HCT116 (cell line): ENCODE data around the gene XYLT1. TPM values are rescaled to one million over a fixed set of nuclear protein-coding genes. Genes with fewer than 3 reads are reported as not detected.

ENCODE experiments used
- ATAC-seq: fragments of 200-7000 bp; cut with Tn5 transposase; 2 replicates; pipeline ENCODE4 v1.9.1; 2020; ENCODE audit warnings: mild to moderate bottlenecking, moderate library complexity
- BruUV-seq: library from RNA; stranded (reverse); fragments of 400-500 nt; replicated peaks from 2 replicates; lab custom pipeline; 2021; lab: Mats Ljungman, UMichigan
- CTCF ChIA-PET: fragments of 300-600 bp; sonication (Branson Sonifier 250); formaldehyde crosslinking; loops from one replicate; lab custom pipeline; 2021; ENCODE audit warnings: antibody characterized with exemption; lab: Charles Lee
- POLR2A ChIA-PET: fragments of 300-600, 350-600 bp; sonication (Branson Sonifier 250); formaldehyde crosslinking; loops from one replicate; lab custom pipeline; 2021; ENCODE audit warnings: antibody characterized with exemption; lab: Charles Lee
- RAD21 ChIA-PET, 2 experiments: fragments of 300-600 bp; sonication (Branson Sonifier 250); formaldehyde crosslinking; loops; one replicate each; lab custom pipeline; 2023; ENCODE audit warnings: low total read pairs in 2 of 2; ENCODE audit not compliant: uncharacterized antibody in 2 of 2, unreplicated experiment in 2 of 2, low non-redundant PET in 1 of 2; lab: Charles Lee
- DNase-seq: peaks from one replicate; pipeline ENCODE4 v3.0.0-alpha.2; 2010; ENCODE audit warnings: low read depth, low spot score
- H2AFZ ChIP-seq: fragments of 200-600 bp; shearing (Covaris generic), sonication (generic); 2 replicates; pipeline ENCODE4 v1.6.1; 2017; ENCODE audit warnings: low read depth, mixed run types, mixed read lengths, antibody characterized with exemption, low read length; ENCODE audit not compliant: poor library complexity, severe bottlenecking
- H3K27ac ChIP-seq: 2 replicates; pipeline ENCODE4 v1.5.1; 2012; ENCODE audit warnings: low read depth, low read length
- H3K27me3 ChIP-seq: fragments of 200-600 bp; sonication (generic); 2 replicates; pipeline ENCODE4 v1.6.1; 2016; ENCODE audit warnings: mixed run types, low read length, mixed read lengths; ENCODE audit not compliant: insufficient read depth
- H3K36me3 ChIP-seq, 2 experiments: fragments of 200-500 bp in 1 of 2; fragments of 200-600 bp in 1 of 2; sonication (Bioruptor generic) in 1 of 2; sonication (generic) in 1 of 2; 2 replicates each; pipeline versions ENCODE4 v1.5.1 to v1.6.1; 2014 to 2016; ENCODE audit warnings: low read length in 2 of 2, inconsistent platforms in 1 of 2, mixed read lengths in 1 of 2, mixed run types in 1 of 2; ENCODE audit not compliant: insufficient read depth in 2 of 2, control insufficient read depth in 1 of 2
- H3K4me1 ChIP-seq, 2 experiments: fragments of 200-600 bp in 1 of 2; sonication (generic) in 1 of 2; 2 replicates each; pipeline versions ENCODE4 v1.5.1 to v1.6.1; 2012 to 2017; ENCODE audit warnings: low read length in 2 of 2, inconsistent platforms in 1 of 2, mild to moderate bottlenecking in 1 of 2, mixed read lengths in 1 of 2, mixed run types in 1 of 2, moderate library complexity in 1 of 2; ENCODE audit not compliant: insufficient read depth in 2 of 2, control insufficient read depth in 1 of 2
- H3K4me2 ChIP-seq: fragments of 200-600 bp; sonication (generic); 2 replicates; pipeline ENCODE4 v1.6.1; 2017; ENCODE audit warnings: mixed run types, low read length, mixed read lengths
- H3K4me3 ChIP-seq, 2 experiments: fragments of 200-600 bp in 1 of 2; sonication (generic) in 1 of 2; replicated peaks in 1 of 2; 2 replicates each; pipeline ENCODE4 v1.5.1; 2011 to 2016; ENCODE audit warnings: low read length in 2 of 2, control low read depth in 1 of 2, low read depth in 1 of 2, mild to moderate bottlenecking in 1 of 2, mixed read lengths in 1 of 2, mixed run types in 1 of 2
- H3K79me2 ChIP-seq: fragments of 200-600 bp; sonication (generic); 2 replicates; pipeline ENCODE4 v1.6.1; 2017; ENCODE audit warnings: mild to moderate bottlenecking, mixed run types, low read length, moderate library complexity, mixed read lengths; ENCODE audit not compliant: insufficient read depth
- H3K9ac ChIP-seq: fragments of 200-600 bp; sonication (generic); 2 replicates; pipeline ENCODE4 v1.6.1; 2016; ENCODE audit warnings: low read length, mixed read lengths
- H3K9me2 ChIP-seq: fragments of 200-600 bp; sonication (generic), shearing (Covaris generic); 2 replicates; pipeline ENCODE4 v1.6.1; 2017; ENCODE audit warnings: mixed run types, mild to moderate bottlenecking, moderate library complexity; ENCODE audit not compliant: insufficient read depth
- H3K9me3 ChIP-seq, 2 experiments: fragments of 200-500 bp in 1 of 2; fragments of 200-600 bp in 1 of 2; sonication (Bioruptor generic) in 1 of 2; sonication (generic) in 1 of 2; 2 replicates each; pipeline ENCODE4 v1.6.1; 2014 to 2017; ENCODE audit warnings: low read length in 2 of 2, mixed read lengths in 2 of 2, inconsistent platforms in 1 of 2, low read depth in 1 of 2, mild to moderate bottlenecking in 1 of 2, mixed run types in 1 of 2, moderate library complexity in 1 of 2; ENCODE audit not compliant: control insufficient read depth in 1 of 2, insufficient read depth in 1 of 2
- H4K20me1 ChIP-seq: fragments of 200-600 bp; sonication (generic), shearing (Covaris generic); 2 replicates; pipeline ENCODE4 v1.6.1; 2017; ENCODE audit warnings: mixed run types, mild to moderate bottlenecking, moderate library complexity; ENCODE audit not compliant: insufficient read depth
- ATF3 ChIP-seq: IDR thresholded peaks from 2 replicates; pipeline ENCODE4 v1.6.1; 2012
- CTCF ChIP-seq, 3 experiments: fragments of 200-600 bp in 1 of 3; sonication (generic) in 1 of 3; IDR thresholded peaks in 2 of 3; conservative IDR thresholded peaks in 1 of 3; 2 replicates each; pipeline ENCODE4 v1.5.1; 2012 to 2017; ENCODE audit warnings: low read depth in 2 of 3, low read length in 2 of 3, antibody characterized with exemption in 1 of 3, borderline replicate concordance in 1 of 3, control low read depth in 1 of 3, mild to moderate bottlenecking in 1 of 3, mixed read lengths in 1 of 3, mixed run types in 1 of 3, moderate library complexity in 1 of 3; ENCODE audit not compliant: insufficient read depth in 1 of 3
- ELF1 ChIP-seq: IDR thresholded peaks from 2 replicates; pipeline ENCODE4 v1.6.1; 2012; ENCODE audit warnings: low read depth, borderline replicate concordance
- FOSL1 ChIP-seq: IDR thresholded peaks from 2 replicates; pipeline ENCODE4 v1.6.1; 2012; ENCODE audit warnings: low read depth
- RAD21 ChIP-seq: IDR thresholded peaks from 2 replicates; pipeline ENCODE4 v1.6.1; 2012; ENCODE audit warnings: low read depth, mild to moderate bottlenecking
- SIN3A ChIP-seq: IDR thresholded peaks from 2 replicates; pipeline ENCODE4 v1.6.1; 2012; ENCODE audit warnings: low read depth
- SP1 ChIP-seq: IDR thresholded peaks from 2 replicates; pipeline ENCODE4 v1.6.1; 2012; ENCODE audit warnings: low read depth
- YY1 ChIP-seq: IDR thresholded peaks from 2 replicates; pipeline ENCODE4 v1.6.1; 2011; ENCODE audit warnings: low read length, low read depth, moderate library complexity, mild to moderate bottlenecking; ENCODE audit not compliant: insufficient replicate concordance; ENCODE audit errors: extremely low read depth
- ZBTB33 ChIP-seq: IDR thresholded peaks from 2 replicates; pipeline ENCODE4 v1.6.1; 2011; ENCODE audit warnings: mild to moderate bottlenecking, low read length, moderate library complexity; ENCODE audit not compliant: insufficient replicate concordance; ENCODE audit errors: extremely low read depth
- ZFX ChIP-seq: fragments of 450-650 bp; IDR thresholded peaks from 2 replicates; pipeline ENCODE4 v1.6.1; 2017
- ZNF274 ChIP-seq: fragments of 200-500 bp; sonication (Bioruptor generic); IDR thresholded peaks from 2 replicates; pipeline ENCODE4 v1.6.1; 2014; ENCODE audit warnings: mild to moderate bottlenecking, low read depth, low read length, inconsistent platforms
- intact Hi-C: fragments of 100-400 bp; cut with micrococcal nuclease; formaldehyde crosslinking; loops from 2 replicates; pipeline ENCODE4 v1.10.0; 2022
- total RNA-seq: library from RNA; stranded (reverse); gene quantifications from one replicate; pipeline ENCODE4 v1.2.1, GENCODE V29; 2021; ENCODE audit not compliant: unreplicated experiment

The XYLT1 gene
- total RNA-seq, 1 experiment from 2014 or later: 4.5 TPM

GRCh38 chr16:17212606-17213005, 258.2 kb downstream of the XYLT1 start:
- H3K9me2 ChIP-seq: no peaks in the 10 kb centered on the region
- ChIA-PET RAD21 (no interaction called here), POLR2A (no interaction called here), CTCF (interaction anchor here (1.0 kb wide), 1 partner anchor 255 kb away, joined by 4 read pairs; no protein-coding TSS in a partner anchor)
- no peaks in the 10 kb centered on the region for H4K20me1 ChIP-seq
- no peak overlapping the region for H3K4me2 ChIP-seq
- no peak overlapping the region for H2AFZ ChIP-seq
- ATAC-seq: no peak
- H3K27me3 ChIP-seq: no peaks in the 10 kb centered on the region
- no peak overlapping the region for H3K9ac ChIP-seq
- no peaks in the 10 kb centered on the region for H3K4me1 ChIP-seq
- H3K9me3 ChIP-seq: peaks cover 0 to 5% of the 10 kb centered on the region in 2 experiments; a peak in 1 of 4 replicates
- H3K79me2 ChIP-seq: no peaks in the 10 kb centered on the region
- no peak for DNase-seq
- intact Hi-C loops: loop anchor here (5.0 to 10.0 kb wide), 2 partner anchors 255 to 362 kb away; no protein-coding TSS in a partner anchor
- H3K4me3 ChIP-seq: no peak overlapping the region
- TF ChIP-seq RAD21: no peak
- TF ChIP-seq ELF1: no peak
- no peak for TF ChIP-seq ZNF274
- TF ChIP-seq FOSL1: no peak
- no peak for TF ChIP-seq YY1
- TF ChIP-seq SP1: no peak
- TF ChIP-seq SIN3A: no peak
- no peak for TF ChIP-seq ZFX
- no peaks in the 10 kb centered on the region for H3K36me3 ChIP-seq
- no peak overlapping the region for H3K27ac ChIP-seq
- BruUV-seq: no TSS peak

GRCh38 chr16:17211797-17212196, 259.0 kb downstream of the XYLT1 start:
- CTCF ChIA-PET: interaction anchor here (1.0 kb wide), 1 partner anchor 256 kb away, joined by 4 read pairs; no protein-coding TSS in a partner anchor
- H3K9ac ChIP-seq: no peak overlapping the region
- TF ChIP-seq ATF3: no peak
- TF ChIP-seq ZFX: no peak
- TF ChIP-seq RAD21: peak; percentile 64
- TF ChIP-seq ZBTB33: no peak
- TF ChIP-seq CTCF (IDR thresholded peaks at IDR 0.05 in 2 of 3, conservative IDR thresholded peaks at IDR 0.05 in 1 of 3; ENCODE audit: borderline replicate concordance in 1 of 3, insufficient read depth in 1 of 3, low read depth in 2 of 3, low read length in 2 of 3): peak; percentile 58 to 86 (median 61)
- TF ChIP-seq, all 23 proteins: peak for 2
- no peak overlapping the region for H3K27ac ChIP-seq
- ATAC-seq: peak; percentile 87
- intact Hi-C loops: loop anchor here (5.0 to 10.0 kb wide), 2 partner anchors 256 to 363 kb away; no protein-coding TSS in a partner anchor
- peak; percentile 15 for DNase-seq
- no peaks in the 10 kb centered on the region for H3K4me1 ChIP-seq
- no peak overlapping the region for H3K4me2 ChIP-seq
- BruUV-seq: no TSS peak
- H3K9me2 ChIP-seq: no peaks in the 10 kb centered on the region
- H2AFZ ChIP-seq: no peak overlapping the region
- RAD21 ChIA-PET: no interaction called here
- peaks cover 0 to 5% of the 10 kb centered on the region in 2 experiments; a peak in 1 of 4 replicates for H3K9me3 ChIP-seq
- H3K36me3 ChIP-seq: no peaks in the 10 kb centered on the region
- H3K27me3 ChIP-seq: no peaks in the 10 kb centered on the region
- no peak overlapping the region for H3K4me3 ChIP-seq
- POLR2A ChIA-PET: no interaction called here
- no peaks in the 10 kb centered on the region for H3K79me2 ChIP-seq
- H4K20me1 ChIP-seq: no peaks in the 10 kb centered on the region
